GM19468 (cell line): ENCODE measurements around the gene AP5M1.
A peak's percentile ranks its signal among the peaks of the same experiment; 100 is the strongest.
"Not testable (repeated sequence)": the region's sequence is repeated elsewhere in the genome, so short reads cannot be mapped to it uniquely, and the experiment has no call there.

Experiments
- ATAC-seq: cut with Tn5 transposase; IDR thresholded peaks from one replicate; pipeline ENCODE4 v1.9.1; 2021; ENCODE audit warnings: mild to moderate bottlenecking, moderate library complexity, moderate number of reproducible peaks; ENCODE audit not compliant: unreplicated experiment; ENCODE audit errors: extremely low read depth

The AP5M1 gene

DNA sequence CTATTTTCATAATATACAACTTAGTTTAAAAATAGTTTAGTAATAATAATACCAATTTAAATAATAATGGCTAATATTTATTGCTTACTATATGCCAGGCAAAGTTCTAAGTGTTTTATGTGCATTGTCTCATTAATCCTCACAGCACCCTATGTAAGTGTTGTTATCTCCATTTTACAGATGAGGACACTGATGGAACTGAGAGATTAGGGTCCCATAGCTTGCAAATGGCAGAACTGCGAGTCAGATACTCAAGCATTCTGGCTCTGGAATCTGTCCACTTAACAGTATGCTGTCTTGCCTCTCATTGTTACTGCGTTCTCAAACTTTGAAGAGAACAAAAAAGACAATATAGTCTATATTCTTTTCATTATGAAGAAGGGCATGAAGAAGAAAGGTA lies 19.0 kb downstream of the AP5M1 start:
- ATAC-seq, result no peak

DNA sequence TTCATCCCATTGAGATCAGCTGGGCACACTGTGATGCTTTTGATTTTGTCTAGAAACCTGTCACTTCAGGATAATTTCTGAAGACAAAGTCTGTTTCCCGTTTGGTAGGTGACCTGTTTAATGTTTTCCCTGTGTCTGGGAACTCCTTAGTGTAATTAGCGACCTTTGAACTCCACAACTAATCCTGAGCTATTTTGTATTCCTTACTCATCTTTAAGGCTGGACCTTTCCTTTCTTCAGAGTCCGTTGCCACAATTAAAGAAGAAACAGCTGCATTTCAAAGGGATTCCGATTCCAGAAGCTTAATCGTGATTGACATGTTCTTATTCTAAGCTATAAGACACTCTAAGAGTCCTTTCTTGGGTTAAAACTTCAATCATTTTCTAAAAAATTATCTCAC lies 22.0 kb downstream of the AP5M1 start:
- ATAC-seq, result no peak

DNA sequence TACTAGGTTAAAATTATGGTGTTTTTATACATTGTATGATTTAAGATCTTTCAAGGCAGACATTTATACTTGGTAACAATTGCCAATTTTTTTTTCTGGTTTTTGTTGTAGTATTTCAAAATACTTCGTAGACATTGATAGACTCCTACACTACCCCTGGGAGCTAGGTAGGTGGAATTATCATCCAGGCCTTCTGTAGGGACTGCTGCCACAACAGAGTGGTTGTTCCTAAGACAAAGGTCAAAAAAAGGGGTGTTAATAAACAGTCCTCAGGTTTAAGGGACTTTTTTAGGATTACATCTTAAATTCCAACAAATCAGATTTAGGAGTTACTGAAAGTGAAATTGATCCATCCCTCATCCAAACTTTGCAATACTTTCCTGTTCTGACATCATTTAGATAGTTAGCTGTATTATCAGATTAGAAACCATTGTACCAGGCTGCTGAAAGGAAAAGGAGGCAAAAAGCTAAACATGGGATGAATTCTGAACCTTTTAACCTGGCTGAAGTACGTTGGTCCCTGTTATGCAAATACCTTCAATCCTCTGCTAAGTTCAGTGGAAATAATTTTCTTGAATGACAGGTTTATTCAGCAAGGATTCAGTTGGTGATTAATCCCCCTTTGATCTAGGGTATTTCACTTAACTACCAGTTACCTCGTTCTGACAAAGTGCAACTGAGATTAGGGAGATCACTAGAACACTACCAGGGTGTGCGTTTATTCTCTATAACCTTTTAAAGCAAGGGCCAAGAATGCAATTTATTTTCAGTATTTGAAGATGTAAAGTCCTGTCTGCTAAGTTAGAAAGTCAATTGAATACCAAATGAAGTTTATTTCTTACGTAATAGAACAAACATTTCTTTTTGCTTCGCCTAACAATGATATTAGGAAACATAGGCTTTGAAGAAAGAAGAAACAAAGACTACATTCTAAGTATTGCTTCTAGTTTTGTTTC lies 23.2 kb downstream of the AP5M1 start:
- no peak for ATAC-seq

DNA sequence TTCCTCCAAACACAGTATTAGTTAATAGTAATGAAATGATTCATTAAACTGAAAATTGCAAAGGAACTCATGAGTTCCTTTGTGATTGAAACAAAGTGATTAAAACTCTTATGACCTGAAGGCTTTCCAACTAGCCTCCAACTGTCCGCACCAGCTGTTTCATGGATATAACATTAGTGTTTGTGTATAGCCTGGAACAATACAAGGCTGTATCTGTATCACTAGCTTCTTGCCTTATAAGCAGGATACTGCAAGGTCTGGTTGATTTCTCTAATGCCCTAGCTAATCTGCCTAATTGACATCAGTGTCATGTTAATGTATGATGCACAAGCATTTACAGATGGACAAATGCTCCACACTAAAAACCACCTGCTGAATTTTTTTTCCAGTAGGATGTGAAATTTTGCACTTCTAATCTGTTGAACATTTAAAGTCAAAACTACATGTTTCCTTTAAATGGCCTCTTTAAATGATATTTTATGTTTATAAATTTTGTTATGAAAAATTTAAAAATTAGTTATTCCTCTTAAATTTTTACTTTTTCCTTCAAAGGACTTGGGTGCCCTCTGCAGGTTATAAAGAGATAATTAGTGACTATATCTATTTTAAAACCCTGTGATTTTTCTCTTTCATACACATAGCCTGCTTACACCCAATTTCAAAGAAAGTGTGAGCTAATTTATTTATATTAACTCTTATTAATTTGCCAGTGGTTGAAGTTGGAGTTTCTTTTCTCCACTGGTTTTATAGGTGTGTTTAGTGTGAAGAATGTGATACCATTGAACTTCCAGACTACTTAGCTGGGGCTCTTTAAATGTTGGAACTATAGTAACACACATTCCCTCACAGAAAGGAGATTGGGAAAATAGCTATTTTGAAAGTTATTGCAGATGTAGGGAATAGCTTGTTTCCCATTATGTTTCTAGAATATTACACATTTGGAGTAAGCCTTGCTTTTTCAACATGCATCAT lies 25.4 kb downstream of the AP5M1 start:
- ATAC-seq, result no peak

DNA sequence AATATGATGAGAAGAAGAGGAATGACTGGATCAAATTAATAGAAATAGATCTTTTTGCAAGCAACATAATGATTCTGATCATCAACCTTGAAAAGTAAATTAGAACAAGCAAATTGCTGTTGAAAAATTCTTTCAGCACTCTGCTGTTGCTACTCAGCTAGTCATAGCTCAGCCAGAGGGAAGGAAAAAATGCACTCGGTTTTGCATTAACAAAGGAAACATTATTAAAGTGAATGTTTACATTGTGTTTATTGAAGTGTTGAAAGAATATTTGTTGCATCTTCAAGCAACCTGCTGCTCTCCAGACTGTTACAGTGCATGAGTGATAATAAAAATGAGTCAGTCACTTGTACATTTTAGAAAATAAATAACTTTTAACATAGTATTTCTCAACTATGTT lies 26.5 kb downstream of the AP5M1 start:
- ATAC-seq, result no peak

DNA sequence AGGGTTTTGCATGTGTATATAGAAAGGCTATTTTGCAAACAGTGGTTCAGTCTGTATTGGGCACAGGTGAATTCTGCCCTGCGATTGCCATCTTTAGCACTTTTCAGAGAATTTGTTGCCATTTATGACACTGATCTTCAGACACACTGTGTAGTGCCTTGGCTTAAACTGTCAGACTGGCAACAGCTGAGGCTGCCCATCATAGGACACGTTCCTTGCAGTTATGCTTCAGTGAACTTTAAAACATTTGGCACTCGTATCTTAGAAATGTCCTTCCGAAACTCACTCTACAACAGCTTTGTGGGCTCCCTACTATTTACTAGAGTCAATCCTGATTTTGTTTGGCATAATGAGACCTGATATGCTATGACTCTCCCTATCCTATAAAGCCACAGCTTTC lies 29.1 kb downstream of the AP5M1 start:
- no peak for ATAC-seq

DNA sequence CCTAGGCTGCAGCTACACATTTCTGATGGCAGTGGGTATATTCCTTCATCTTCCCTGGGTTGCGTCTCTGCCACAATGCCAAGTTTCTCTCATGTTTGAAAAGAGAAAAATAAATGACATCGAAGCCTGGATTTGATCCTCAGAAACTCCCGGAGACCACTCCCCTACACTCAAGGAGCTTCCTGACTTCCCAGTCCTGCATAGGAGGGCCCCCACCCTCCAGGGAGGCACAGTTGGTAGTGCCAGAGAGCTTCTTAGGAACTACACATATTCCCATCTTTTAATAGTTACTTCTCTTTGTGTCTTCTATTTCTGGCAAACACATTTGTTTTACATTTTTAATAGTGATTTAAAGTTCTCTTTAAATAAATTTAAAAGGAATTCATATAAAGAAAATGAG lies 30.7 kb downstream of the AP5M1 start:
- ATAC-seq, result no peak

DNA sequence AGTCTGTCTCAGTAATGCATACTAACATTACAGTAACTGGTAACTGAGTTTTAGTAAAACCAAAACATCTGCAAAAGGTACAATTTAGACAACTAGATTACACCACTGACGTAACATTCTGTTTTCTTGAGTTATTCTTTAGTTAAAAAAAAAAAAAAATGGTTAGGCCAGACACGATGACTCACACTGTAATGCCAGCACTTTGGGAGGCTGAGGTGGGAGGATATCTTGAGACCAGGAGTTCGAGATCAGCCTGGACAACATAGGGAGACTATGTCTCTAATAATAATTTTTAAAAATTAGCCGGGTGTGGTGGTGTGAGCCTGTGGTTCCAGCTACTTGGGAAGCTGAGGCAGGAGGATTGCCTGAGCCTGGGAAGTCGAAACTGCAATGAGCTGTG lies 34.1 kb downstream of the AP5M1 start:
- ATAC-seq, result no peak

DNA sequence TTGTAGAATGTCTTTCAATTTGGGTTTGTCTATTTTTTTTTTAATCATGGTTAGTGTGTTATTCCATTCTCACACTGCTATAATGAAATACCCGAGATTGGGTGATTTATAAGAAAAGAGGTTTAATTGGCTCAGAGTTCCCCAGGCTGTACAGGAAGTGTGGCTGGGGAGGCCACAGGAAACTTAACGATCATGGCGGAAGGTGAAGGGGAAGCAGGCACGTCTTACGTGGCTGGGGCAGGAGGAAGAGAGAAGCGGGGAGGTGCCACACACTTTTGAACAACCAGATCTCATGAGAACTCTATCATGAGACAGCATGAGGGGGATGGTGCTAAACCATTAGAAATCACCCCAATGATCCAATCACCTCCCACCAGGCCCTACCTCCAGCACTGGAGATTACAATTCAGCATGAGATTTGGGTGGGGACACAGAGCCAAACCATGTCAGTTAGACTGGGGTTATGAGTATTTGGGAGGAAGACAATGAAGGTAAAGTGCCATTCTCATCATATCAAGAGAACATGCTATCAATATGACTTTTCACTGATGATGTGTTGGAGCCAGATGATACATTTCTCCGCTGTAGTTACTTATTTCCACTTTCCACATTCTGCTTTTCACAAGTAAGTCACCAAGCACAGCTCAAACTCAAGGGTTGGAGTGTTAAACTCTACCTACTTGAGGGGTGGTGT lies 45.8 kb downstream of the AP5M1 start:
- ATAC-seq, result no peak

DNA sequence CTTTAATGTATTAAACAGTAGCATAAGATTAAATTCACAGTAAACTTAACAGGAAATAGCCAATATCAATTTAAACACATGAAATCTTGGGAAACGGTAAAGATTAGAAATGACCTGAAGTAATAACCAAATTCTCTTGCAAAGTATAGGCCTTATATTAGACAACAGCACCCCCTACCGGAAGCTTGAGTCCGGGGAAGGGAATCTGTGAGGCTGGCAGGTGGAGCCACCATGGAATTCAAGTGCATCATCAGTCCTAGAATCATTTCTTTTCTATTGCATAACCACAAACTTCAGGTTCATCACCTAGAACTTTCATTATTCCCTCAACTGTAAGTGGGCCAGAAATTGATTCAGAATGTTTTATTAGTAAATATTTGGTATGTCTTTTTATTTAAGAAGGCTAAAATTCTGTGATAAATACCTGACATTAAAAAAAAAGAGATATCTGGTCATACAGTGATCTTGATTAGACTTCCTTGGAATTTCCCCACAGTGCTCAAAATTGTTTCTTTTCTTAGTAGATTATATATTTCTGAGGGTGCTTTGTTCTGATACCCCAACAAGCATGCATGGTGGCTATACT lies 48.6 kb downstream of the AP5M1 start:
- ATAC-seq, result peak; percentile 46

DNA sequence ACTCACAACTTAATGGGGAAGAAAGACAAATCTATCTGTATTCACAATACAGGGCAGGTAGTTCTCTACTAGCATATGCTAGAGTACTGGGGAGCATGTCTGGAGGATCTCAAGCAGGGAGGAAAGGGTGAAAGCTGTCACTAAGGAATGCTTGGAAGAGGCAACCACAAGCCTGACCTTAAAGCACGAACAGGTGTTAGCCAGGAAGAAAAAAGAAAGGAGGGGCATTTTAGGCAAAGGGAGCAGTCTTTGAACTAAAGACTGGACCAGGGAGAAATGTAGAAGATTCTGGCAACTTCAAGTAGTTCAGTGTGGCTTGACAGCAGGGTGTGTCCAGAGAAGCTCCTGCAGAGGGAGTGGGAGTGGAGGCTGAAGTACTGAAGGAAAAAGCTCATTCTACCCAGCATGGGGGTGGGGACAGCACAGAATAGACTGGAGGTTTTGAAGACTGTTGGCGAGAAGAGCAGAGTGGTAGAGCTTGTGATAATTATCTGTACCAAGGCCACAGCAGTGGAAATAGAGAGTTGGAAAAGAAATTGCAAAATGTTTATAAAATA lies 50.9 kb downstream of the AP5M1 start:
- no peak for ATAC-seq

DNA sequence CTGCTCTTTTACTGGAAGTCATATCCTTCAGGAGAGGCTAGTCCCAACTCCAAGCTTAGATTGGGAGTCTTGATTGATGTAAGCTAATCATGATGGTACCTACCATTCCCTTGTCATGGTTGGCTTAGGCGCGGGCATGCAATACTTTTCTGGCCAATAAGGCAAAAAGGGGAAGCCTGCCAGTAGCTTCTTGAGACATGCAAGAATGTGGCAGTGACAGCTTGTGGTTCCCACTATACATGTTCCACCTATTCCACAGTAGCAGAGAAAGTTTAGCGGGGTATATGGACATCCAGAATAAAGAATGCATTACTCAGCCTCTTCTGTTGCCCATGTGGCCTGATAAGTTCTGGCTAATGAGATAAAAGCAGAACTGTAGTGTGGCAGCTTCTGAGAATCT lies 55.0 kb downstream of the AP5M1 start:
- no peak for ATAC-seq

DNA sequence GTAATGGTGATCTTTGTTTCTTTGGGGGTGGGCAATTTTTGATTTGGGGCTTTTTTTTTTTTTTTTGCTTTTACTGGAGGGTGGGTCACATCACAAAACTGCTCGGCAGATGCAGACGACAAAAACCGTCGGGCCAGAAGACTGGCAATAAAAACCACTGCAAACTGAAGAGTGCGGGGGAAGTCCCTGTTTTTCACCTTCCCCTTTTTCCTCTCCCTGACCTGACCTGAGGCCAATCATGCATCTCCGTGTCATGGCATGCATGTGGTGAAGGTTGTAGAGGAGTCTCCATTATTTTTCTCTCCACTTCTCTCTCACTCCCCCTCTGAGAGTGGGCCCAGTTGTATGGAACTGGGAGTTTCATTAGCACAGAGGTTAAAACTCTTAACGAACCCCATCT lies 57.5 kb downstream of the AP5M1 start:
- no peak for ATAC-seq

DNA sequence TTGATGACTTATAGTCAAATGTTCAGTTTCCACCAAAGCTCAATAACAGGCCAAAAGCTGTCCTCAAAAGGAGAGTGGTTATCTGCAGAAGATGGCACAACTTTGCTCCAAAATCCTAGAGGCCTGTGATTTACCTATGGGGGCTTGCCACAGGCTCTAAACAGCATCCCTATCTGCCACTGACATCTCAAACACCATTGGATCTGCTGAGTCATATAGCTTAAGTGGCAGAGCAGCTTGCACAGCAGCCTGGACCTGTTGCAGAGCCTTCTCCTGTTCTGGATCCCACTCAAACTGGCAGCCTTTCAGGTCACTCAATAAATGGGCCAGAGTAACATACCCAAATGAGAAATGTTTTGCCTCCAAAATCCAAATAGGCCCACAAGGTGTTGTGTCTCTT lies 61.1 kb downstream of the AP5M1 start:
- ATAC-seq, result no peak

DNA sequence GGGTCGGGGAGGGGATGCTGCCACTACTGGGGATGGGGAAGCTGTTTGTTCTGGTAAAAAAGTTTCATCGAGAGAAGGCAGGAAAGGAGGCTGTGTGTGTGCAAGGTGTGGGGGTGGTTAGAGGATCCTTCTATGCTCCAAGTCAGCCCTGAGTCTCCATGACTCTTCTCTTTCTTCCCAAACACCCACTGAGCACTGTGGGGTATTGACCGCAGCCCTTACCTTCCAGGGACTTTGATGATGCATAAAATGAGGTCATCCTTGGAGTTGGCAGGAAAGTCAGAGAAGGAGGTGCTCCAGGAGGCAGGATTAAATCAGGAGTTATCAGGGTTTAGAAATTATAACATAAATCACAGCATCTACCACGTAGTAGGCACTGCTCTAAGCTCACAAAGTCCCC lies 63.7 kb downstream of the AP5M1 start:
- not testable (repeated sequence) for ATAC-seq

DNA sequence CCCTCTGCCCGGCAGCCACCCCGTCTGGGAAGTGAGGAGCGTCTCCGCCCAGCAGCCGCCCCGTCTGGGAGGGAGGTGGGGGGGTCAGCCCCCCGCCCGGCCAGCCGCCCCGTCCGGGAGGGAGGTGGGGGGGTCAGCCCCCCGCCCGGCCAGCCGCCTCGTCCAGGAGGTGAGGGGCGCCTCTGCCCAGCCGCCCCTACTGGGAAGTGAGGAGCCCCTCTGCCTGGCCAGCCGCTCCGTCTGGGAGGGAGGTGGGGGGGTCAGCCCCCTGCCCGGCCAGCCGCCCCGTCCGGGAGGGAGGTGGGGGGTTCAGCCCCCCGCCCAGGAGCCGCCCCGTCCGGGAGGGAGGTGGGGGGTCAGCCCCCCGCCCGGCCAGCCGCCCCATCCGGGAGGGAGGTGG lies 65.0 kb downstream of the AP5M1 start:
- ATAC-seq, result not testable (repeated sequence)

DNA sequence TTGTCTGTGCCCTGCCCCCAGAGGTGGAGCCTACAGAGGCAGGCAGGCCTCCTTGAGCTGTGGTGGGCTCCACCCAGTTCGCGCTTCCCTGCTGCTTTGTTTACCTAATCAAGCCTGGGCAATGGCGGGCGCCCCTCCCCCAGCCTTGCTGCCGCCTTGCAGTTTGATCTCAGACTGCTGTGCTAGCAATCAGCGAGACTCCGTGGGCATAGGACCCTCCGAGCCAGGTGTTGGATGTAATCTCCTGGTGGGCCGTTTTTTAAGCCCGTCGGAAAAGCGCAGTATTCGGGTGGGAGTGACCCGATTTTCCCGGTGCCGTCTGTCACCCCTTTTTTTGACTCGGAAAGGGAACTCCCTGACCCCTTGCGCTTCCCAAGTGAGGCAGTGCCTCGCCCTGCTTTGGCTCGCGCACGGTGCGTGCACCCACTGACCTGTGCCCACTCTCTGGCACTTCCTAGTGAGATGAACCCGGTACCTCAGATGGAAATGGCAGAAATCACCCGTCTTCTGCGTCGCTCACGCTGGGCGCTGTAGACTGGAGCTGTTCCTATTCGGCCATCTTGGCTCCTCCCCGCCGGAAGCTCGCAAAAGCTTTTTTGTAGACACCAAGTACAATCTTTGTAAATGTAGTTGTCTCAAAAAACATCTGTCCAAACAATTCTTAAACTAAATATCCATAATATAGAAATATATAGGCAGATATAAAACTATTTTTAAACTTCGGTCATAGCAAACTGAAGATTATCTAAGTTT lies 75.0 kb downstream of the AP5M1 start:
- not testable (repeated sequence) for ATAC-seq

DNA sequence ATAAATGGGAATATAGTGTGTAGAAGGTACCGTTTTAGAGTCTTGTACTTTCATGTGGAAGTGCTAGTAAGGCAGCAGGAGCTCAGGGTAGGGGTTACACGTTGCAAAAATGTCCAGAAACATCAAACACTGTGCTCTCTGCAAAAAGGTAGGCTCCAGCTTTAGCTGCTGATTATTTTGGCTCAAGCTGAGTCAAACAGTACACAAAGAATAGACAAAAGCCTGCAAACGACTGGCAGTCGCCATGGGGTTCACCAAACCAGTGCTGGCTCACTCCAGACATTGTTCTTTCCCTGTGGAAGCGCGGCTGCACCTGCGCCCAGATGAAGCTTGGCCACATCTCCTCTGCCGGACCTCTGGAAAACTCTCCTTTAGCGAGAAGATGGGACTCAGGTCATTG lies 76.3 kb downstream of the AP5M1 start:
- ATAC-seq, result no peak

DNA sequence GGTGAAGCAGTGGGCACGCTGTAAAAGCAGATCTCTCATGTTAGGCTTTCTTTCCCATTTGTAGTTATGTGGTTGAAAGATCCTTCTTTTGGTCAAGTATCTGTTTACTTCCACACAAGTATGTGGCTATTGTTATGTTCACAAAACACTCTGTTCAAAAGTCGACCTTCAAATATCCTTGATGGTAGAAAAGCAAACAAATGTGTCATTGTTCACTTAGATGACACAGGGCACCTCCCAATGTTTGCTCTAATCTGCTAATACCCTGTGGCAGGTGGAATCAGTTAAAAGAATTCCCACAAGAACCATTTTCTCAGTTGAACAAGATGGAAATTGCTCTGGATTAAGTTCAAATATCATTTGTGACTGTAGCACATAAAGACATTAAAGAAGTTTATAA lies 78.0 kb downstream of the AP5M1 start:
- no peak for ATAC-seq
